Stimulated activated CD4-positive, alpha-beta T cell treated with anti-CD3 and anti-CD28 coated beads, Interleukin-1b, Interleukin-23, amount 100 ng/mL, for 4 hours (primary cell): ENCODE results near the gene SQSTM1.
"Not testable (repeated sequence)": the region's sequence is repeated elsewhere in the genome, so short reads cannot be mapped to it uniquely, and the experiment has no call there.

Experiments
- DNase-seq, 2 donors: peaks; one replicate each; pipeline ENCODE4 v3.0.0-alpha.2; 2020; ENCODE audit warnings: low read depth in 2 of 2

SQSTM1 gene

DNA sequence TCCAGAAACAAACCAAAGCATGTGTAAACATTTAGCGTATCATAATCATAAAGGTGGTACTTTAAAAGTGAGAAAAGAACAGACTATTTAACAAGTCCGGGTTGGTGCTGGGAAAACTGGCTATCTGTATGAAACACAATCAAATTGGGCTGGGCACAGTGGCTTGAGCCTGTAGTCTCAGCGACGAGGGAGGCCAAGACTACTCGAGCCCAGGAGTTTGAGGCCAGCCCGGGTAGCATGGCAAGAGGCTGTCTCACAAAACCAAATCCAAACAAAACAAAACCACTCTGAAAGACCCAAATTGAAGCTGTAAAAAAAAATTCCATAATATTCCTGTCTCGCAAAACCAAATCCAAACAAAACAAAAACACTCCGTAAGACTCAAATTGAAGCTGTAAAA lies 33.7 kb downstream of the SQSTM1 start:
- DNase-seq: no peak

DNA sequence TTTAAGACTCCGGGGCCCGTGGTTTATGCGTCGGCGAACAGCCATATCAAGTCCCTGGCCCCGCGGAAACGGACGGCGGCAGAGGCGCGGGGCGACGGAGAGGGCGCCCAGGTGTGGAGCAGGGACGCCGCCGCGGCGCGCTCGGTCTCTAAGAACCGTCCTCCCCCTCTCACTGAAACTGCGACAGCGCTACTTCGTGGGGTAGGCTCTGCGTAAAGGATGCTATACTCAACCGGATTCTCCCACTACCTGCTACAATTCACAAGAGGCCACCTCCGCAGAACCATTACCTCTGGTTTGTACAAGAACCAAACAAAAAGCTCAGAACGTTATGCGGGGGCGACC lies 37.5 kb downstream of the SQSTM1 start:
- DNase-seq: peak in 1 of 2 donors; percentile 52

DNA sequence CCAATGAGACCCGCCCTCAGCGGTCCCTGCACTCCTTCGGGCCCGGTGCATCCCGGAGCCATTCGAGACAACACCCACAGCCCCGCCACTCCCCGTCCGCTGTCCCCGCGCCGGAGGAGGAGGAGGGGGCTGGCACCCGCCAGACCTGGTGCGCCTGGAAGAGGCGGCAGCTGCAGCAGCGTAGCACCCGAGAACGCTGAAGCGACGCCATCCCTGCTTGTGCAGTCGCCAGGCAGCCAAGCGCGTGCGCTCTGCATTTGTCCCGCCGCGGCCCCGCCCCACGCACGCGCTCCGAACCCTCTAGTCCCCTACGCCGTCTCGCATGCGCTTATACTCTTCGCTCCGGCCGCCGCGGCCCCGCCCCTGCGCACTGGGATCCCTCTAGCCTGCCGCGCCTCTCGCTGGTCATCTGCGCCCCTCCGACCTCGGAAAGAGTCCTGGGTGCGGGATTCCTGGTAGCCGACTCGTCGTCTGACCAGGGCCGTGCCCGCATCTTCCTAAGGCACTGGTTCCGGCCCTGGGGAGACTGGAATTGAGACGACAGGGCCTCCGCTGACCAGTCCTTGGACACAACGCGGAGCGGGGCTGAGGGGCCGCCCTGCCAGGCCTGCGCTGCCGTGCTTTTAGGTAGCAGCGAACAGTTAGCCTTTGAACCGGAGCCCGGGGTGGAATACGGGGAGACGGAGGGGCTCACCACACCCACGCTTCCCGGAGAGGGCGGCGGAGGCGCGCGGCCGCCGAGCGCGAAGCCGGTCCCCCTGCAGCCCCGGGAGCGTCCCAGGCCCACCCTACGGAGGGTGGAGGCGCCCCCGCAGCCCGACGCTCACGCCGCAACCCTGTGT lies 38.1 kb downstream of the SQSTM1 start, which contains the start of gene MRNIP:
MRNIP (minus strand) TSS at position 232 of the 842 bp plus-strand sequence; CDS start at position 211, 21 bp downstream.
- peak; percentile 83 to 93 for DNase-seq

GRCh38 chr5:179860301-179860700 lies 39.6 kb downstream of the SQSTM1 start:
- DNase-seq: no peak

DNA sequence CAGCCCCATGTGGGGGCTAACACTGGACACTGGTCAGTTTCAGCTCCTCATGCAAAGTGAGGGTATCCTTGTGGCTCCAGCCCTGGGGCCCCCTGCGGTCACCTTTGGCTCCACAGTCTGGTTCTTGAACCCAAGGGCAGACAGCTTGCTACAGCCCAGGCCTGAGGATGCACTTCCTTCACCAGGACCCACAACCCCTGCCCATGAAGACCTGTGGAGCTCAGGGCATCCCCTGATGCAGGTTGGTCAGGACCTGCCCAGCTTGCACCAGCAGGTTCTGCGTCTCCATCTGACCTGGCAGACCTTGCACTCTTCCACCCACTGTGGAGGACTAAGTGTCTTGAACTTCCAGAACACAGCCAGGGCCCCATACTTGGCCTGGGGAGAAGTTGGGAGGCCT lies 41.6 kb downstream of the SQSTM1 start:
- DNase-seq: no peak

- no peak for DNase-seq
These were observed 42.2 kb downstream of the SQSTM1 start for GRCh38 chr5:179862891-179863290.

DNA sequence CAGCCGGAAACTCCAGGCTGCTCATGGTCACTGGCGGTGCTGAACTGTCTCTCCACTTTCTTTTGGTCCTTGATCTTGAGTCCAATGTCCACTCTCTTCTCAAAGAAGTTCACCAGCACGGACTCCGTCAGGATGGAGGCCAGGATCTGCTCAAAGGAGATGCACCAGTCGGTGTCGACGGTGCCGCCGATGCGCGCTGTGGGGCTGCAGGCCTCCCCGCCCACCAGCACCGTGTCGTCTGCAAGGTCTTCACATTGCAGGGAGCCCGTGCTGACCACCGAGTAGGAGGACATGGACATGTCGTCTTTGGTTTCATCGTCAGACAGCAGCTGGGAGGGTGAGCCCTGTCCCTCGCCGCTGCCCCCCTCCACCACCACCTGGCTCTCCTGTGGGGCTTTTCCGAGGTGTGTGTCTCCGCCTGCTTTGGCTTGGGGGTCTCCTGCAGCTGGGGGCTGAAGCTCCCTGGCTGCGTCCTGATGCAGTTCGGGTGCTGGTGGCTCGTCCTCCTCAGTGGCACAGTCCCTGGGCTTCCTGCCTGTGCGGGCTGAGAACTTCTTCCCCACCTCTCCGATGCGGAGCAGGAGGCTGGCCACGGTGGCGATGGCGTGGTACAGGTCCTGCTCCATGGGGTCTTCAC lies 42.9 kb downstream of the SQSTM1 start:
- DNase-seq: no peak

- DNase-seq: no peak
These were observed 44.0 kb downstream of the SQSTM1 start for GRCh38 chr5:179864686-179865085.

- DNase-seq: no peak
These were observed 45.0 kb downstream of the SQSTM1 start for GRCh38 chr5:179865491-179866240.

- DNase-seq: no peak
These were observed 45.8 kb downstream of the SQSTM1 start for GRCh38 chr5:179866241-179867078.

GRCh38 chr5:179867079-179867465 lies 46.4 kb downstream of the SQSTM1 start:
- DNase-seq: no peak

- no peak for DNase-seq
These were observed 46.8 kb downstream of the SQSTM1 start for GRCh38 chr5:179867476-179867875.

DNA sequence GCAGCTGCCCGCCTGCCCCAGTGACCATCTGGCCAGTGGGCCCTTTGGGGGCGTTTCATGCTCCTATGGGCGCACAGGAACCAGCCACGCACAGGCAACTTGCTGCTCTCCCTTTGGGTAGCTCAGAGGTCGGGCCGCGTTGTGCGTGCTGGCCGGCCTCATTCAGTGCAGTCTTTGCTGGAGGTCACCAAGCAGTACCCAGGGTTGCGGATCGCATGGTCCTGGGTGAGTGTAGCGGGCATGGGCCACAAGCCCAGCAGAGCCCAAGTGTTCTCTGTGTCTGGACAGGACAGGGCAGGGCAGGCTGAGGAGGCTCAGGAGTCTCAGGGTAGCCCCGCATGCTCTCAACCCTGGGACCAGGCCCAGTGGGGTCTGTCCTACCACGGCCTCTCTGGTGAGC lies 47.8 kb downstream of the SQSTM1 start:
- DNase-seq: no peak

- no peak for DNase-seq
These were observed 48.4 kb downstream of the SQSTM1 start for GRCh38 chr5:179869101-179869500.

DNA sequence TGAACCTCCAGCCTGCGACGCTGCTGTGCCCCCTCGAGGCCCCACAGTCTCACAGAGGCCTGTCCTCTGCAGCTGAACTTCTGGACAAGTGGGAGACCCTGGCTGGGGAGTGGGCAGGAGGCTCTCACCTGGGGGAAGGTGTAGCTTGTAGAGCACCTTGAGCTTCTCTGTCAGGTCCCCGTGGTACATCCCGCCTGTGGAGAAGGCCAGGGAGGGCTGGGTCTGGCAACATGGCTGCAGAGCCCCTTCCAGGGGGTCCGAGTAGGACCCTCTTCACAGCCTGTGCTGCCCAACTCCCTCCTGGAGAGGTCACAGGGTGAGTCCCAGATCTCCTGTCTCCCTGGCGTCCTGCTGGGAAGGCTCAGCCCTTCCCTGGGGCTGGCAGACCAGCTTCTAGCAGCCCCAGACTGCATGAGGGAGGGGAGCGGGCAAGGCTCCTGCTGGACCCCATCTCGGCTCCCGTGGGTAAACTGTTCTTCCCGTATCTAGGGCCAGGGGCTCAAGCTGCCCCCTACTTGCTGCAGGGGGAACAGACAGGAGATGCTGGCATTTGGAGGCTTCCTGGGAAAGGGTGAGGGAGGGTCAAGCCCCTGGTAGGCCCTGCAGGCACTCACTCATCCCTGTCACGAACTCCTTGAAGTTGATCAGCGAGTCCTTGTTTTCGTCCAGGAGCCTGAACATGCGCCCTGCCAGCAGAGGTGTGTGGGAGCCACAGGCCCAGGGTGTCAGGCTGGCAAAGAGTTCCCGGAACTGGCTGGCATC lies 49.1 kb downstream of the SQSTM1 start:
- DNase-seq: no peak

GRCh38 chr5:179870403-179870903 lies 49.7 kb downstream of the SQSTM1 start:
- DNase-seq: no peak

DNA sequence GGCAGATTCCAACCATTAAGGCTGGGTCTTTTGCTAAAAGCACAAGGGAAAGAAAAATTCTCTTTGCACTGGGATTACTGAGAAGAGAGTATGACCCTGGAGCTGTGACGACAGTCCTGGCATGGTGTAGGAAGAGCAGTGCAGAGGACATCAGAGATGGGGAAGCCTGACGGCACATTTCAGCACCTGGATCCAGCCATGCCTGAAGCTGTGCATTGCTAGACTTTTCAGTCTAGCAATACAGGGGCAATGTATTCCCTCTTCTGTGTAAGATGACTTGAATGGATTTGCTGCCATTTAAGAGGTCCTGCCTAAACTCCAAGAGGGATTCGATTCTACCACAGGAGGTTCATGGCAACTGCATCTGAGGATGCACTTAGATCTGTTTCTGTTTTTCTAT lies 50.2 kb downstream of the SQSTM1 start:
- DNase-seq: no peak

GRCh38 chr5:179871533-179871932 lies 50.8 kb downstream of the SQSTM1 start:
- DNase-seq: not testable (repeated sequence)

DNA sequence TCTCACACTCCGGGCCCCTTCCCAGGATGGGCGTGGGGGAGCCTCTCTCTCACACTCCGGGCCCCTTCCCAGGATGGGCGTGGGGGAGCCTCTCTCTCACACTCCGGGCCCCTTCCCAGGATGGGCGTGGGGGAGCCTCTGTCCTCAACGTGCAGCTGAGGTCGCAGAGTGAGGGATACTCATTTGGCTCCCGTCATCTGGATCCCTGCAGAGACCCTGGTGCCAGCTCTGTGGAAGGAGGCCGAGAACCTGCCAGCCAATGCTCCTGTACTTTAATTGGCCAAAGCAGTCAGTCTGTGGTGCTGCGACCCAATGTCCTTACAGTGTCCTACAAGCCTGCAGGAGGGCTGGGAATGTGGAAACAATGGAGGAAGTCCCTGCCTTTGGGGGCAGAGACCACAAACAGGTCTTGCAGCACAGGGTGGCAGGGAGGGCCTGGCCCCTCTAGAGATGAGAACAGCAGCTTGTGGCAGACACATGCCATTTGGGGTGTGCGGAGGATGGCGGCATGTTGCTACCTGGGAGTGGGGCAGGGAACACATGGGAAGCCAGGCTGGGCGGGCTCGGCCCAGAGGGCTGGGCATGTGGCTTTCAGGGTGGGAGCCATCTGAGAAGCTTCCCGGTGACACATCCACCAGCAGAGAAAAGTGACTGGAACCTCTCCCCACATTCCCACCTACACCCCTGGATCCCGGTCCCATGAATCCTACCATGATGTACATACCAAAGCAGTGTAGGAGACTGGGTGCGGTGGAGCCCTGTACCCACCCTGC lies 51.5 kb downstream of the SQSTM1 start:
- no peak for DNase-seq
